Measurements from ENCODE around the gene GAD1.

GAD1 gene

DNA sequence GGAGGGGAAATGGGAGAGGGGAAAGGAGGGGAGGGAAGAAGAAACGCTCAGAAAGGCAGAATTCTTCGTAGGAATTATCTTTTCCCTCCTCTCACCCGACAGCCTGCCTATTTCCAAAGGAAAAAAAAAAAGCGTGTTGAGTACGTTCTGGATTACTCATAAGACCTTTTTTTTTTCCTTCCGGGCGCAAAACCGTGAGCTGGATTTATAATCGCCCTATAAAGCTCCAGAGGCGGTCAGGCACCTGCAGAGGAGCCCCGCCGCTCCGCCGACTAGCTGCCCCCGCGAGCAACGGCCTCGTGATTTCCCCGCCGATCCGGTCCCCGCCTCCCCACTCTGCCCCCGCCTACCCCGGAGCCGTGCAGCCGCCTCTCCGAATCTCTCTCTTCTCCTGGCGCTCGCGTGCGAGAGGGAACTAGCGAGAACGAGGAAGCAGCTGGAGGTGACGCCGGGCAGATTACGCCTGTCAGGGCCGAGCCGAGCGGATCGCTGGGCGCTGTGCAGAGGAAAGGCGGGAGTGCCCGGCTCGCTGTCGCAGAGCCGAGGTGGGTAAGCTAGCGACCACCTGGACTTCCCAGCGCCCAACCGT, at the start of gene GAD1:
Gene GAD1, plus strand, starts transcription at position 384 of the 589 bp plus-strand sequence. CDS start 1,705 bp downstream, outside the sequence.
- peak; percentile 37 to 38 for DNase-seq (ENCODE audit: low read depth in 2 of 2)

GRCh38 chr2:170770008-170770605, 46.6 kb upstream of the GAD1 start, which contains the start of gene ERICH2:
ERICH2 (plus strand) TSS chr2:170770378; CDS start chr2:170770682, 304 bp downstream.
- peak in 1 of 2 donors; percentile 2 for DNase-seq (ENCODE audit: low read depth in 2 of 2)

- peak; percentile 35 to 54 for DNase-seq (ENCODE audit: low read depth in 2 of 2)
These were observed 45.9 kb upstream of the GAD1 start for GRCh38 chr2:170770606-170771420.

DNA sequence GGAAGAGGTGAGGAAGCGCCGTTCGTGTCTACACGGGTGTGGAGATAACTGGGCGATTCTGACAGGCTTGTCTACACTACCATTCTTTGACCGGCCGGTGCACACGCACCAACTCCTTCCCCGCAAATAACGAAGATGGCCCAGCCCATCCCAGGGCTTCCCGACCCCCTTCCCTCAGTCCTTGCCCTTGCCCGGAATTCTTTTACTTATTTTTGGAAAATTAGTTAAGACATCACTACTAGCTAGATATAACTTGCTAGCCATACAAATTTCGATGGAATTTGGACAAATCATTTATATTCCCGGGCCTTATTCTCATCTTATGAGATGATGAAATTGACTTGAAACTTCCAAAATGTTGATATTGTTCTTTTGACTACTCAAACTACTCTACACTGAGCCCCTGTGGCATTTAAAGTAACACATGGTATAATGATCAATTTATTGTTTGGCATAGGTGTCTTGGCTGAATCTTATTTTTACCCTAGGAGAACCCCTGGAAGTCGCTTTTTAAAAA, 45.2 kb upstream of the GAD1 start:
- no peak for DNase-seq (ENCODE audit: low read depth in 2 of 2)

GRCh38 chr2:170772295-170772694, 44.4 kb upstream of the GAD1 start:
- no peak for DNase-seq (ENCODE audit: low read depth in 2 of 2)

DNA sequence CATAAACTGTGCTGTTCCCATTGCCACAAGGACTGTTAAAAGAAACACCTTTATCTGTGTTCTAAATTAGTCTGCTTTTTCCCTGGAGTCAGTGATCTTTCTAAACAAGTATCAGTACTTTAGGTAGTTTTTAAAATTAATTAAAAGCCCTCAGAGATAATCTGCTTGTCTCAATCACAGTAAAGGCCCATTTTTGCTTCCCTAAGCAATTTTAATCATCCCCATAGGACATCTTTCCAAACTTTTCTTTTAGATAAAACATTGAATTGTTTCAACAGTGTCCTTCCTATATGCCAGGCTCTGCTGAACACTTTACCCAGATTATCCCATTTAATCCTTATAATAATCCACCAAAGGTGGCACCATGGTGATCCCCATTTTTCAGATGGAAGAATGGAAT, 42.6 kb upstream of the GAD1 start:
- DNase-seq (ENCODE audit: low read depth in 2 of 2) = no peak

DNA sequence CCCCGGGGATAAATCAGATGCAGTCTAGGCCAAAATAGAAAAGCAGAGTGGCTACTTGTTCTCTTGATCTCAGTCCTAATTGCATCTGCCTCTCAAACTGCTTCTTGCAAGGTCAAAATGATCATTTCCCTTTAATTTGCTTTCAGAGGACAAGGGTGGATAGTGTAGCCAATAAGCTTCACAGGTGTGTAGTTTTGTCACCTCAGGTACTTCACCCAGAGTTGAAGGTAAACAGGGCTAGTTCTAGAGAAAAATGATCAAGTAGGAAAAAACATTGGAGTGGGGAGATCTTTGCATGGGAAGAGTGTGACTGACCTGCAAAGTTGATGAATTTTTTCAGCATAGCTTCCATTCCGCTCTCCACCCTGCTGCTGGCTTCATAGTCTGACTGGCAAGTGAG, 37.8 kb upstream of the GAD1 start:
- no peak for DNase-seq (ENCODE audit: low read depth in 2 of 2)

- no peak for DNase-seq (ENCODE audit: low read depth in 2 of 2)
These were observed 37.4 kb upstream of the GAD1 start for GRCh38 chr2:170779304-170779703.

GRCh38 chr2:170782673-170783072, 34.0 kb upstream of the GAD1 start:
- no peak for DNase-seq (ENCODE audit: low read depth in 2 of 2)

DNA sequence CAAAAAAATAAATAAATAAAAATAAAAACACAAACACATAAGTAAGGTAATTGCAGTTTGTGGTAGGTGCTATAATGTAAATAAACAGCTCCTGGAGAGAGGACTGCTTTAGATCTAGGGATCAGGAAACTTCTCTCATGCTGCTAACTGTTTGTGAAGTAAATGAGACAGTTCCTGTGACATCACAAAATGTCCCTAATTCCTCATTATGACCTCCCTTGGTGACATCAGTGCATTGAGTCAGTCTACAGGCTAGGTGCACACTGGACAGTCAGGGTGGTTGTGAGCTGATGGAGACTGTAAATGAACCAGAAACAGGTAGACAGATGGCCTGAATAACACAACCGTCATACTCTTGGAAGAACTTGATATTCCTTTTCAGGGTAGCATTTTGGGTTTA, 33.1 kb upstream of the GAD1 start:
- no peak for DNase-seq (ENCODE audit: low read depth in 2 of 2)

DNA sequence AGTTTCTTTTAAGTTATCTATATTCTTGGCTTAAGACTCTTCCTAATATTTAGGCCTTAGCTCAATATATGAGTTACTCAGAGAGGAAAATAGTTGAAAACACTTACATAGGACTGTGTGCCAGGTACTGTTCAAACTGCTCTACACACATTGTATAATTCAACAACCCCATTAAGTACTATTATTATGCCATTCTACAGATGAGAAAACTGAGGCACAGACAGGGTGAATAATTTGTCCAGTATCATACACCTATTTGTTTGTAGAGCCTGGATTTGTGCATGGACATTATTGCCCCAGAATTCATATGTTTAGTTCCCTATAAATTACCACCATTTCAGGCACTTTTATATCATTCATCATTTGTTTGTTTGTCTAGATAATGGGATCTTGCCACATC, 17.7 kb upstream of the GAD1 start:
- no peak for DNase-seq (ENCODE audit: low read depth in 2 of 2)

DNA sequence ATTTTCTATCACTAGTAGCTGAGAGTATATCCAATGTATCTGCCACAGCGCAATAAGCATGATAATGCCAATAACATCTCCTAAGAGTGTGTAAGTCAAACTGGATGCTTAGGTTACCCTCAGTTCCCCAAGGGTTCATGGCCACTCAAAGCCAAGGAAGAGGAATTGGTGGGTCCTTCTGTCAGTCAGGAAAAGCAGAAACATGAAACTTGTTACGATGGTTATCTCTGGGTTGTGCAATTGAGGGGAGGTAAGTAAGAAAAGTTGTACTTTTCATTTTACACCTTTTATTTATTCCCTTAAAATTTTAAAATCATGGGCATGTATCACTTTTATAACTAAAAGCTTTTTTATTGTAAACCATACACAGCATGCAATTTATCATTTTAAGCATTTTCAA, 10.1 kb upstream of the GAD1 start:
- DNase-seq (ENCODE audit: low read depth in 2 of 2) = no peak

GRCh38 chr2:170812710-170813600, 3.7 kb upstream of the GAD1 start:
- DNase-seq (ENCODE audit: low read depth in 2 of 2) = no peak

DNA sequence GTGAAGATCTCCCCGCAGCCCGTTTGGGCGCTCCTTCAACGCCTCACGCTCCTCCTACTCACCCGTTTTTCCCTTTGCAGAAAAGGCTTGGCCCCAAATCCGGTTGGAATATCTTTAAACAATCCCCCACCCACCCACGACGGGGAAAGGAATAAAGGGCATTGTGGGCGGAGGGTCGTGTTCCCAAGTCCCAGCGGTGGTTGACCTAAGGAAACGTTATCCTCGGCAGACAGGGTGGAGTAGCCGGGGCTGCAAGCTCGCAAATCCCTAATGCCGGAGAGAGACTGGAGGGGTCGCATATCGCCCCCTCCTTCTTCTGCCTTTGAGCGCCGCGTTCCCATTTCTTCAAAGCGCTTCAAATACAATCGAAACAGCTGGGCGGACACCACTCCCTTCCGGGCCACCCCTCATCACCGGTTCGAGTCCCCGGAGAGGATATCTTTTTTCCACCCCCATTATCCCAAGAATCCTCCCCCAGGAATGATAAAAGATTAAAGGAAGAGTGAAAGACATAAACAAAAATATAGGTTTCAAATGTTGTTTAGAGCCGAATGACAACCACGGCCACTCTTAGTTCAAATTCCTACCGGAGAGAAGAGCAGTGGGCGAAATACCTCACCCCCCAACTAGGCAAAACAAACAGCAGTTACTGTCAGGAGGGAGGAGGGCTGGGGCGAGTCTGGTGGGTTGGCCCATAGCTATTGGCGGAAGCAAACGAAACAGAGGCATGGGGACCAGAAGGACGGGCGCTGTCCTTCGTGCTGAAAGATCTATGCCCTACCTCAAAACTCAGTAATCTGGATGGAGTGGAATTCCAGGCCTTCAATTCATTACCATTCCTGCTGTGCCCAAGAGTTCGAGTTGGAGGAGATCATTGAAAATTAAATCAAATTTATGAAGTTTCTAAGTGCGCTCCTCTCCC, 2.8 kb upstream of the GAD1 start:
- no peak for DNase-seq (ENCODE audit: low read depth in 2 of 2)

DNA sequence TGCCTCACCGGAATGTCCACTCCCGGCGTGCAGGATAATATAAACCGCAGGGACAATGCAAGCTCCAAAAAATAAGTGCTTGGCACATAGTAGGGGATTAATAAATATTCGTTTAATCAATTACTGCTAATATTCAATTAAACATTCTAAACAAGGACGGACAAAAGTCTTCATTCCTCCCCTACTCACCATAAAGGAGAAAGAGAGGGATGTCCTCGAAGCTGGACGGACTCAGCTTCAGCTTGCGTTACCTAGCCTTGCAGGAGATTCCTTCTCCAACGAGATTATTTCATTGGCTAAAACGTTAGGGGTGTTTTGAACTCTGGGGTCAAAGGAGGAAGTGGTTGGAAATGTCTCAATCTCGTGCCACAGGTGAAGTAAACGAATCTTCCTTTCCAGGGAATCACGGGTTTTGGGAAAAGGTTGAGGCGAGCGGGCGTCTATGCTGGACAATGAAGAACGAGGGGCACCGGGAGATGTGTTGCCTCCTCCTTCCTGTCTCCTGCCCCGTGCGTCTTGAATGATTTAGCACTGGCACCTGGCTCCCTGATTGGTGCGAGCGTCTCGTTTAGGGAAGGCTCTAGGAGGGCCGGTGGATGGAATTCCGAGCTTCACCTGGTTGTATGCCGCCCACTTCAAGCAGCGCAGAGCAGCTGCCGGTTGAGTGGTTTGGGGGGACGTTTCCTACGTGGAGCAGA, 2.0 kb upstream of the GAD1 start:
- no peak for DNase-seq (ENCODE audit: low read depth in 2 of 2)

GRCh38 chr2:170815311-170815710, 1.4 kb upstream of the GAD1 start:
- DNase-seq (ENCODE audit: low read depth in 2 of 2) = no peak

GRCh38 chr2:170815746-170816503, 762 bp upstream of the GAD1 start:
- no peak for DNase-seq (ENCODE audit: low read depth in 2 of 2)

DNA sequence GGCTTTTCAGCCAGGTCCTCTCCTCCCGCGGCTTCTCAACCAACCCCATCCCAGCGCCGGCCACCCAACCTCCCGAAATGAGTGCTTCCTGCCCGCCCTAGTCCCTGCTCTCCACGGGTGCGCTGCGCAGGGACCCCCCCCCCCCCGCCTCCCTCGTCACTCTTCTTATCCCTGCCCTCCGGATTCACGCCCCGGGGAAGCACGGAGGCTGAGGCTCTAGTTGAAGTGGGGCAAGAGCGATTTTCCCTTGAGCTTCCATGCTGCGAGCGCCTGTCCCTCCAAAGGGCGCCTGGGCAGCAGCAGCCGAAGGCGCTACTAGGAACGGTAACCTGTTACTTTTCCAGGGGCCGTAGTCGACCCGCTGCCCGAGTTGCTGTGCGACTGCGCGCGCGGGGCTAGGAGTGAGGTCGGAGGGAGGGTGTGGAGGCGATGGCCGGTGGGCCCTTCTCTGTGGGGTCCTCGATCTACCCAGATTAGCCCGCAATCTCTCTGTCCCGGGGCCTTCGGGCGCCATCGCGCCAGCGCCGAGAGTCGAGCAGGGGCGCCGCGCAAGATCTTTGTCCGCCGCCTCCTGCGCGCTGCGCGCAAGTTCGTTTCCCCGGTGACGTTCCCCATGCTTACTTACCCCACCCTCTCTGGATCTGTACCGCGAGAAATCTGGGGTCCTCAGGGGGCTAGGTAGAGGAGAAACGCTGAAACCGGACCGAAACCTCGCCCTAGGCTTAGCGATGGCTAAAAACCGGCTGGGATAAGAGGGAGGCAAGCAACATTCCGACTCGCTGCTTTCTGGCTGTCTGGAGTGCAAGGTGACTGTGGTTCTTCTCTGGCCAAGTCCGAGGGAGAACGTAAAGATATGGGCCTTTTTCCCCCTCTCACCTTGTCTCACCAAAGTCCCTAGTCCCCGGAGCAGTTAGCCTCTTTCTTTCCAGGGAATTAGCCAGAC, 677 bp downstream of the GAD1 start:
- DNase-seq (ENCODE audit: low read depth in 2 of 2) = no peak
